IMR-90 (cell line): ENCODE measurements around the gene PCGF6. TPM values are rescaled to one million over a fixed set of nuclear protein-coding genes. Genes with fewer than 3 reads are reported as not detected.
A peak's percentile ranks its signal among the peaks of the same experiment; 100 is the strongest.

ENCODE experiments used
- ATAC-seq: fragments of 200-7000 bp; cut with Tn5 transposase; 2 replicates; pipeline ENCODE4 v1.9.1; 2020; ENCODE audit warnings: low read depth, mild to moderate bottlenecking, moderate library complexity
- BruUV-seq: library from RNA; stranded (reverse); fragments of 400-500 nt; replicated peaks from 2 replicates; lab custom pipeline; 2021; lab: Mats Ljungman, UMichigan
- CTCF ChIA-PET: fragments of 300-600 bp; formaldehyde crosslinking; extraction: SDS; loops from one replicate; lab custom pipeline; 2021; ENCODE audit warnings: antibody characterized with exemption; lab: Yijun Ruan, JAX
- POLR2A ChIA-PET: fragments of 300-600 bp; sonication (Branson Sonifier 250); formaldehyde crosslinking; loops from one replicate; lab custom pipeline; 2022; ENCODE audit warnings: antibody characterized with exemption; ENCODE audit not compliant: unreplicated experiment; lab: Charles Lee
- DNase-seq: peaks from one replicate; pipeline ENCODE4 v3.0.0; 2013
- H2AFZ ChIP-seq: replicated peaks from 2 replicates; pipeline ENCODE3; 2013; ENCODE audit warnings: low read length, mild to moderate bottlenecking; ENCODE audit not compliant: poor library complexity
- H2AK5ac ChIP-seq: 2 replicates; pipeline ENCODE4 v1.6.1; 2013; ENCODE audit warnings: low read depth, low read length, inconsistent platforms
- H2AK9ac ChIP-seq: replicated peaks from 2 replicates; pipeline ENCODE3; 2013; ENCODE audit warnings: mild to moderate bottlenecking, low read depth, low read length, moderate library complexity; ENCODE audit not compliant: poor library complexity
- H2BK120ac ChIP-seq: 2 replicates; pipeline ENCODE4 v1.6.1; 2013; ENCODE audit warnings: low read depth, low read length, inconsistent platforms
- H2BK15ac ChIP-seq: 3 replicates; pipeline ENCODE4 v1.6.1; 2013; ENCODE audit warnings: low read depth, low read length, inconsistent platforms
- H2BK20ac ChIP-seq: 2 replicates; pipeline ENCODE4 v1.6.1; 2013; ENCODE audit warnings: low read depth, mild to moderate bottlenecking, inconsistent platforms, low read length, moderate library complexity
- H2BK5ac ChIP-seq: 2 replicates; pipeline ENCODE4 v1.6.1; 2013; ENCODE audit warnings: mild to moderate bottlenecking, low read depth, low read length, inconsistent platforms; ENCODE audit not compliant: poor library complexity, severe bottlenecking
- H3K14ac ChIP-seq: replicated peaks from 2 replicates; pipeline ENCODE4 v1.6.1; 2013; ENCODE audit warnings: low read depth, low read length, inconsistent platforms
- H3K18ac ChIP-seq: 2 replicates; pipeline ENCODE4 v1.6.1; 2013; ENCODE audit warnings: low read depth, low read length, control low read depth
- H3K23ac ChIP-seq: 2 replicates; pipeline ENCODE4 v1.6.1; 2013; ENCODE audit warnings: low read depth, low read length, inconsistent platforms
- H3K27ac ChIP-seq: 2 replicates; pipeline ENCODE4 v1.5.1; 2013; ENCODE audit warnings: mild to moderate bottlenecking, control low read depth, low read length; ENCODE audit not compliant: insufficient read depth
- H3K27me3 ChIP-seq: 2 replicates; pipeline ENCODE4 v1.6.1; 2013; ENCODE audit warnings: low read length; ENCODE audit not compliant: control insufficient read depth, insufficient read depth
- H3K36me3 ChIP-seq: 2 replicates; pipeline ENCODE4 v1.6.1; 2013; ENCODE audit warnings: low read length, mixed read lengths; ENCODE audit not compliant: control insufficient read depth, insufficient read depth
- H3K4ac ChIP-seq: 2 replicates; pipeline ENCODE4 v1.6.1; 2013; ENCODE audit warnings: low read depth, low read length, inconsistent platforms
- H3K4me1 ChIP-seq: 2 replicates; pipeline ENCODE4 v1.6.1; 2013; ENCODE audit warnings: low read length, mixed read lengths; ENCODE audit not compliant: control insufficient read depth, insufficient read depth
- H3K4me2 ChIP-seq: 2 replicates; pipeline ENCODE4 v1.6.1; 2013; ENCODE audit warnings: low read depth, mild to moderate bottlenecking, control low read depth, low read length, moderate library complexity
- H3K4me3 ChIP-seq: 2 replicates; pipeline ENCODE4 v1.5.1; 2013; ENCODE audit warnings: low read depth, mild to moderate bottlenecking, control low read depth, low read length, moderate library complexity; ENCODE audit not compliant: insufficient read depth
- H3K56ac ChIP-seq: 2 replicates; pipeline ENCODE4 v1.6.1; 2013; ENCODE audit warnings: low read length, inconsistent platforms; ENCODE audit not compliant: insufficient read depth; ENCODE audit errors: extremely low read depth
- H3K79me1 ChIP-seq, 2 experiments: 2 replicates each; pipeline ENCODE4 v1.6.1; 2013; ENCODE audit warnings: low read length in 2 of 2, inconsistent platforms in 1 of 2, low read depth in 1 of 2
- H3K9ac ChIP-seq: 2 replicates; pipeline ENCODE4 v1.6.1; 2013; ENCODE audit warnings: low read depth, low read length, control low read depth
- H3K9me1 ChIP-seq: 2 replicates; pipeline ENCODE4 v1.6.1; 2013; ENCODE audit warnings: low read length, inconsistent platforms; ENCODE audit not compliant: insufficient read depth
- H3K9me3 ChIP-seq: 2 replicates; pipeline ENCODE4 v1.6.1; 2013; ENCODE audit warnings: low read length; ENCODE audit not compliant: control insufficient read depth, insufficient read depth
- H4K20me1 ChIP-seq: 2 replicates; pipeline ENCODE4 v1.6.1; 2013; ENCODE audit warnings: low read length, inconsistent platforms; ENCODE audit not compliant: insufficient read depth
- H4K5ac ChIP-seq: 2 replicates; pipeline ENCODE4 v1.6.1; 2013; ENCODE audit warnings: mild to moderate bottlenecking, low read depth, low read length, control low read depth
- H4K8ac ChIP-seq, 2 experiments: 2 replicates each; pipeline ENCODE4 v1.6.1; 2013; ENCODE audit warnings: low read depth in 2 of 2, low read length in 2 of 2, control low read depth in 1 of 2, inconsistent platforms in 1 of 2
- H4K91ac ChIP-seq: 2 replicates; pipeline ENCODE4 v1.6.1; 2013; ENCODE audit warnings: low read depth, low read length, inconsistent platforms; ENCODE audit not compliant: insufficient read depth
- BHLHE40 ChIP-seq: fragments of 150-350 bp; IDR thresholded peaks from 2 replicates; pipeline ENCODE4 v1.6.1; 2016; ENCODE audit warnings: mild to moderate bottlenecking, low read depth, low read length
- CHD1 ChIP-seq: IDR thresholded peaks from 2 replicates; pipeline ENCODE4 v1.6.1; 2012; ENCODE audit warnings: low read depth, low read length, improper control_type of control experiment
- FOS ChIP-seq: fragments of 150-350 bp; IDR thresholded peaks from 2 replicates; pipeline ENCODE4 v1.6.1; 2016; ENCODE audit warnings: low read depth, low read length
- MAZ ChIP-seq: IDR thresholded peaks from 2 replicates; pipeline ENCODE4 v1.6.1; 2012; ENCODE audit warnings: low read depth, mild to moderate bottlenecking, low read length, improper control_type of control experiment, moderate library complexity, borderline replicate concordance
- POLR2A ChIP-seq: IDR thresholded peaks from 2 replicates; pipeline ENCODE4 v1.6.1; 2012; ENCODE audit warnings: mild to moderate bottlenecking, low read depth, low read length
- RAD21 ChIP-seq: IDR thresholded peaks from 2 replicates; pipeline ENCODE4 v1.6.1; 2012; ENCODE audit warnings: low read length, improper control_type of control experiment
- RCOR1 ChIP-seq: IDR thresholded peaks from 2 replicates; pipeline ENCODE4 v1.6.1; 2012; ENCODE audit warnings: mild to moderate bottlenecking, low read length, improper control_type of control experiment; ENCODE audit not compliant: insufficient replicate concordance
- SMC3 ChIP-seq: fragments of 150-350 bp; IDR thresholded peaks from 2 replicates; pipeline ENCODE4 v1.6.1; 2016; ENCODE audit warnings: low read depth, mild to moderate bottlenecking, antibody characterized with exemption, low read length, moderate library complexity
- WGBS, 2 experiments: methylation state at CpG; one replicate each; pipeline versions ENCODE4 v1.1.5 to v1.1.7; 2013; ENCODE audit warnings: missing lambda C conversion rate in 2 of 2; ENCODE audit not compliant: insufficient read length in 1 of 2; ENCODE audit errors: extremely low coverage in 2 of 2; 5-methylcytosine and 5-hydroxymethylcytosine counted together
- dilution Hi-C: fragments of 300-500 bp; cut with HindIII; formaldehyde crosslinking; loops from one replicate; pipeline ENCODE4 v1.14.3; 2018; ENCODE audit warnings: low sequenced_read_pairs; ENCODE audit not compliant: unreplicated experiment
- in situ Hi-C: fragments of 300-500 bp; cut with MboI; formaldehyde crosslinking; loops from 3 replicates; pipeline ENCODE4 v1.14.3; 2019; ENCODE audit warnings: low sequenced_read_pairs, inconsistent platforms, mixed read lengths
- intact Hi-C: fragments of 100-400 bp; cut with micrococcal nuclease; formaldehyde crosslinking; loops from 2 replicates; pipeline ENCODE4 v1.10.0; 2022
- polyA plus RNA-seq, 3 experiments: library from polyadenylated mRNA; depleted of rRNA; stranded (reverse); fragments of >200 nt; gene quantifications; 2 replicates each; pipeline ENCODE4 v1.2.3, GENCODE V29; 2012; ENCODE audit warnings: low replicate concordance in 1 of 3
- total RNA-seq: library from RNA; depleted of rRNA; stranded (reverse); fragments of >200 nt; gene quantifications from 2 replicates; pipeline ENCODE4 v1.2.3, GENCODE V29; 2012
- TF ChIP-seq, protein P1 (sequence below): conservative IDR thresholded peaks from 2 replicates; pipeline ENCODE4 v1.5.1; 2012; ENCODE audit warnings: mild to moderate bottlenecking, low read depth, low read length, improper control_type of control experiment
- TF ChIP-seq, protein P2 (sequence below): fragments of 150-350 bp; IDR thresholded peaks from 2 replicates; pipeline ENCODE4 v1.6.1; 2017; ENCODE audit warnings: mild to moderate bottlenecking, antibody characterized with exemption, low read length, low read depth
- TF ChIP-seq, protein P3 (sequence below): fragments of 150-350 bp; IDR thresholded peaks from 2 replicates; pipeline ENCODE4 v1.6.1; 2016; ENCODE audit warnings: low read depth, mild to moderate bottlenecking, low read length, moderate library complexity, borderline replicate concordance

Gene PCGF6
- total and polyA plus RNA-seq, 2 of the 4 experiments (the other 2 are of a cell fraction) = 4.9 to 6.5 TPM

DNA sequence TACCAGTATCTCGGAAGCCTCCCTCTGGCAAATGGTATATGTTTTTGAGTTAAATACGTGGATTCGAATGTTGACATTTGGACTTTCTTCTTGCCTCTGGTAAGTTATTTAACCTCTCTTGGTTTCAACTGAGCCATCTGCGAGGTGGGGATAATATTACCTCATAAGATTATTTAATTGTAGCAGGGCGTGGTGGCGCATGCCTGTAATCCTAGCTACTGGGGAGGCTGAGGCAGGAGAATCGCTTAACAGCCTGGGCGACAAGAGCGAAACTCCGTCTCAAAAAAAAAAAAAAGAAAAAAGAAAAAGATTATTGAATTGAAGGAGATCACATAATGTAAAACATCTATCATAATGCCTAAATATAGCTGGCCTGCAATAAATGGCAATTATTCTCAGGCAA, 16.4 kb upstream of the PCGF6 start:
- intact Hi-C loops (no loop called here), in situ Hi-C loops (no loop called here), dilution Hi-C loops (no loop called here)
- Histone ChIP-seq H3K56ac (no peak overlapping the region), H3K18ac (no peak overlapping the region), H3K9ac (peak overlapping the region; percentile 11; the same call in 1 of the 2 replicates), H2BK20ac (no peak overlapping the region), H3K9me1 (no peaks in the 10 kb centered on the region), H2AFZ (peak overlapping the region; percentile 99), H2BK15ac (no peak overlapping the region), H3K23ac (no peak overlapping the region), H2AK9ac (no peak overlapping the region), H2AK5ac (no peak overlapping the region), H4K91ac (peak overlapping the region; percentile 31), H3K14ac (0 out of 2 replicates have a peak overlapping the region, but pooled peaks have one; percentile 39), H4K5ac (peak overlapping the region; percentile 37), H3K27me3 (no peaks in the 10 kb centered on the region), H3K4me3 (peak overlapping the region; percentile 88), H3K4me2 (peak overlapping the region; percentile 43), H4K20me1 (no peaks in the 10 kb centered on the region), H2BK120ac (no peak overlapping the region), H3K36me3 (no peaks in the 10 kb centered on the region), H3K9me3 (no peaks in the 10 kb centered on the region), H3K4ac (peak overlapping the region; percentile 10), H3K79me1 (peaks cover 3 to 26% of the 10 kb centered on the region in 2 experiments; a peak in 2 of 4 replicates), H3K27ac (no peak overlapping the region), H4K8ac (peak overlapping the region; percentile 91), H3K4me1 (no peaks in the 10 kb centered on the region), H2BK5ac (peak overlapping the region; percentile 80)
- DNase-seq = no peak
- BruUV-seq = no TSS peak
- ChIA-PET POLR2A (interaction anchor here (0.5 kb wide), 1 partner anchor 136 kb away, joined by 3 read pairs; no protein-coding TSS in a partner anchor), CTCF (no interaction called here)
- no CpG with 5 or more reads among the region's 10 CpGs for WGBS, 2 experiments
- TF ChIP-seq, protein P1, sequence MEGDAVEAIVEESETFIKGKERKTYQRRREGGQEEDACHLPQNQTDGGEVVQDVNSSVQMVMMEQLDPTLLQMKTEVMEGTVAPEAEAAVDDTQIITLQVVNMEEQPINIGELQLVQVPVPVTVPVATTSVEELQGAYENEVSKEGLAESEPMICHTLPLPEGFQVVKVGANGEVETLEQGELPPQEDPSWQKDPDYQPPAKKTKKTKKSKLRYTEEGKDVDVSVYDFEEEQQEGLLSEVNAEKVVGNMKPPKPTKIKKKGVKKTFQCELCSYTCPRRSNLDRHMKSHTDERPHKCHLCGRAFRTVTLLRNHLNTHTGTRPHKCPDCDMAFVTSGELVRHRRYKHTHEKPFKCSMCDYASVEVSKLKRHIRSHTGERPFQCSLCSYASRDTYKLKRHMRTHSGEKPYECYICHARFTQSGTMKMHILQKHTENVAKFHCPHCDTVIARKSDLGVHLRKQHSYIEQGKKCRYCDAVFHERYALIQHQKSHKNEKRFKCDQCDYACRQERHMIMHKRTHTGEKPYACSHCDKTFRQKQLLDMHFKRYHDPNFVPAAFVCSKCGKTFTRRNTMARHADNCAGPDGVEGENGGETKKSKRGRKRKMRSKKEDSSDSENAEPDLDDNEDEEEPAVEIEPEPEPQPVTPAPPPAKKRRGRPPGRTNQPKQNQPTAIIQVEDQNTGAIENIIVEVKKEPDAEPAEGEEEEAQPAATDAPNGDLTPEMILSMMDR = no peak
- TF ChIP-seq MAZ = no peak
- TF ChIP-seq RAD21 = no peak
- TF ChIP-seq RCOR1 = no peak
- no peak for TF ChIP-seq CHD1
- TF ChIP-seq, protein P2, sequence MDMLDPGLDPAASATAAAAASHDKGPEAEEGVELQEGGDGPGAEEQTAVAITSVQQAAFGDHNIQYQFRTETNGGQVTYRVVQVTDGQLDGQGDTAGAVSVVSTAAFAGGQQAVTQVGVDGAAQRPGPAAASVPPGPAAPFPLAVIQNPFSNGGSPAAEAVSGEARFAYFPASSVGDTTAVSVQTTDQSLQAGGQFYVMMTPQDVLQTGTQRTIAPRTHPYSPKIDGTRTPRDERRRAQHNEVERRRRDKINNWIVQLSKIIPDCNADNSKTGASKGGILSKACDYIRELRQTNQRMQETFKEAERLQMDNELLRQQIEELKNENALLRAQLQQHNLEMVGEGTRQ = no peak
- no peak for TF ChIP-seq SMC3
- TF ChIP-seq FOS = no peak
- TF ChIP-seq, protein P3, sequence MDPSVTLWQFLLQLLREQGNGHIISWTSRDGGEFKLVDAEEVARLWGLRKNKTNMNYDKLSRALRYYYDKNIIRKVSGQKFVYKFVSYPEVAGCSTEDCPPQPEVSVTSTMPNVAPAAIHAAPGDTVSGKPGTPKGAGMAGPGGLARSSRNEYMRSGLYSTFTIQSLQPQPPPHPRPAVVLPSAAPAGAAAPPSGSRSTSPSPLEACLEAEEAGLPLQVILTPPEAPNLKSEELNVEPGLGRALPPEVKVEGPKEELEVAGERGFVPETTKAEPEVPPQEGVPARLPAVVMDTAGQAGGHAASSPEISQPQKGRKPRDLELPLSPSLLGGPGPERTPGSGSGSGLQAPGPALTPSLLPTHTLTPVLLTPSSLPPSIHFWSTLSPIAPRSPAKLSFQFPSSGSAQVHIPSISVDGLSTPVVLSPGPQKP = no peak
- no peak for TF ChIP-seq BHLHE40
- TF ChIP-seq POLR2A = no peak
- no peak for ATAC-seq
